HG03066 (cell line): Measurements from ENCODE around the gene ERC2.

Experiments used
- ATAC-seq: cut with Tn5 transposase; IDR thresholded peaks from one replicate; pipeline ENCODE4 v1.9.1; 2021; ENCODE audit warnings: low read depth; ENCODE audit not compliant: unreplicated experiment

ERC2 gene

GRCh38 chr3:55963601-55964000, 504.7 kb downstream of the ERC2 start:
- ATAC-seq, result no peak

- no peak for ATAC-seq
Observed at GRCh38 chr3:55959471-55960080, 508.7 kb downstream of the ERC2 start.

GRCh38 chr3:55958605-55959004, 509.7 kb downstream of the ERC2 start:
- ATAC-seq, result no peak

- ATAC-seq, result no peak
Observed at GRCh38 chr3:55955891-55956477, 512.3 kb downstream of the ERC2 start.

- ATAC-seq, result no peak
Observed at GRCh38 chr3:55951388-55951787, 516.9 kb downstream of the ERC2 start.

GRCh38 chr3:55947406-55947805, 520.9 kb downstream of the ERC2 start:
- ATAC-seq, result no peak

GRCh38 chr3:55946574-55947160, 521.6 kb downstream of the ERC2 start:
- ATAC-seq, result no peak

GRCh38 chr3:55942868-55943267, 525.4 kb downstream of the ERC2 start:
- no peak for ATAC-seq

GRCh38 chr3:55939287-55939686, 529.0 kb downstream of the ERC2 start:
- ATAC-seq, result no peak

- no peak for ATAC-seq
Observed at GRCh38 chr3:55937301-55937700, 531.0 kb downstream of the ERC2 start.

GRCh38 chr3:55936549-55937052, 531.7 kb downstream of the ERC2 start:
- no peak for ATAC-seq

GRCh38 chr3:55935241-55935640, 533.0 kb downstream of the ERC2 start:
- ATAC-seq, result no peak

- ATAC-seq, result no peak
Observed at GRCh38 chr3:55934771-55935170, 533.5 kb downstream of the ERC2 start.

GRCh38 chr3:55929154-55929869, 539.0 kb downstream of the ERC2 start:
- ATAC-seq, result no peak

- no peak for ATAC-seq
Observed at GRCh38 chr3:55923626-55924025, 544.6 kb downstream of the ERC2 start.

GRCh38 chr3:55923207-55923606, 545.1 kb downstream of the ERC2 start:
- ATAC-seq, result no peak

- no peak for ATAC-seq
Observed at GRCh38 chr3:55912880-55913279, 555.4 kb downstream of the ERC2 start.

- ATAC-seq, result no peak
Observed at GRCh38 chr3:55911266-55911665, 557.0 kb downstream of the ERC2 start.

- no peak for ATAC-seq
Observed at GRCh38 chr3:55910543-55910942, 557.7 kb downstream of the ERC2 start.

GRCh38 chr3:55909373-55909772, 558.9 kb downstream of the ERC2 start:
- no peak for ATAC-seq

- ATAC-seq, result no peak
Observed at GRCh38 chr3:55907616-55908015, 560.7 kb downstream of the ERC2 start.
